Transverse colon (tissue), 3 donors: Measurements from ENCODE around the gene EFCAB8.

Source experiments
- CTCF ChIP-seq, 5 experiments: fragments of 200-600 bp in 3 of 5; fragments of 450-650 bp in 2 of 5; sonication (generic) in 3 of 5; IDR thresholded peaks; 1 replicate in 2 of 5; 2 replicates in 3 of 5; pipeline ENCODE4 v1.5.1; 2016 to 2017; ENCODE audit warnings: antibody characterized with exemption in 5 of 5, inconsistent platforms in 3 of 5, mild to moderate bottlenecking in 2 of 5, moderate library complexity in 1 of 5
- EP300 ChIP-seq: sonication (generic); formaldehyde crosslinking; IDR thresholded peaks from one replicate; pipeline ENCODE4 v1.6.1; 2017; ENCODE audit warnings: antibody characterized with exemption, low read depth
- POLR2A ChIP-seq: fragments of 450-650 bp; IDR thresholded peaks from one replicate; pipeline ENCODE4 v1.6.1; 2016; ENCODE audit warnings: antibody characterized with exemption, mild to moderate bottlenecking, moderate library complexity

GRCh38 chr20:32894711-32895355, 36.1 kb downstream of the EFCAB8 start:
- TF ChIP-seq CTCF (IDR thresholded peaks at IDR 0.05) (no peak), EP300 (no peak), POLR2A (no peak)
